Measurements from ENCODE around the gene DUXA. TPM values are rescaled to one million over a fixed set of nuclear protein-coding genes. Genes with fewer than 3 reads are reported as not detected.
"Not testable (repeated sequence)": the region's sequence is repeated elsewhere in the genome, so short reads cannot be mapped to it uniquely, and the experiment has no call there.

The DUXA gene
- total and polyA plus RNA-seq, 4 donors = not detected

DNA sequence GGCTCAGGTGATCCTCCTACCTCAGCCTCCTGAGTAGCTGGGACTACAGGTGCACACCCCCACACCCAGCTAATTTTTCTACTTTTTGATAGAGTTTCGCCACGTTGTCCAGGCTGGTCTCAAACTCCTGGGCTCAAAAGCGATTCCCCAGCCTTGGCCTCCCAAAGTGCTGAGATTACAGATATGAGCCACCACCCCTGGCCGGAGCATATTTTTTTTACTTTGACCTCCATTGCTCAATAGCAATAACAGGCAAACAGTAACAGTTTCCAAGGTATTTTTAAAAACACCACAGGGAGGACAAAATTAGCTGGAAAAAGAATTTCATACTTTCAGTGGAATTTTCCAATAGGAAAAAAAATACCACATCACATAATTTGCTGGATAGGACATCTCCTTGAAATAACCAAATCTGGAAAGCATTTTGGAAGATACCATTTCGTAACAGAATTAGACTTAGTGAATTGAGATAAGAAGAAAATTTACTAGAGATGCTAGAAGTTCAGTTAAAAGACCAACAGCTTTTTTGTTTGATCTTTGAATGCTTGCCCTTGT is 5.2 kb downstream of the DUXA start:
- H3K27me3 ChIP-seq (ENCODE audit: control insufficient read depth in 3 of 3, insufficient read depth in 3 of 3, low read length in 2 of 3) = no peaks in the 10 kb centered on the region
- no peak overlapping the region for H3K4me3 ChIP-seq
- TF ChIP-seq, protein P1, sequence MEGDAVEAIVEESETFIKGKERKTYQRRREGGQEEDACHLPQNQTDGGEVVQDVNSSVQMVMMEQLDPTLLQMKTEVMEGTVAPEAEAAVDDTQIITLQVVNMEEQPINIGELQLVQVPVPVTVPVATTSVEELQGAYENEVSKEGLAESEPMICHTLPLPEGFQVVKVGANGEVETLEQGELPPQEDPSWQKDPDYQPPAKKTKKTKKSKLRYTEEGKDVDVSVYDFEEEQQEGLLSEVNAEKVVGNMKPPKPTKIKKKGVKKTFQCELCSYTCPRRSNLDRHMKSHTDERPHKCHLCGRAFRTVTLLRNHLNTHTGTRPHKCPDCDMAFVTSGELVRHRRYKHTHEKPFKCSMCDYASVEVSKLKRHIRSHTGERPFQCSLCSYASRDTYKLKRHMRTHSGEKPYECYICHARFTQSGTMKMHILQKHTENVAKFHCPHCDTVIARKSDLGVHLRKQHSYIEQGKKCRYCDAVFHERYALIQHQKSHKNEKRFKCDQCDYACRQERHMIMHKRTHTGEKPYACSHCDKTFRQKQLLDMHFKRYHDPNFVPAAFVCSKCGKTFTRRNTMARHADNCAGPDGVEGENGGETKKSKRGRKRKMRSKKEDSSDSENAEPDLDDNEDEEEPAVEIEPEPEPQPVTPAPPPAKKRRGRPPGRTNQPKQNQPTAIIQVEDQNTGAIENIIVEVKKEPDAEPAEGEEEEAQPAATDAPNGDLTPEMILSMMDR (IDR thresholded peaks at IDR 0.05; ENCODE audit: control extremely low read depth, extremely low read depth) = no peak
- H3K9me3 ChIP-seq (ENCODE audit: control insufficient read depth in 4 of 4, insufficient read depth in 3 of 4, low read length in 3 of 4) = peaks cover 0 to 4% (median 0%) of the 10 kb centered on the region in 4 donors
- no peaks in the 10 kb centered on the region for H3K36me3 ChIP-seq (ENCODE audit: control insufficient read depth in 4 of 4, insufficient read depth in 4 of 4, low read length in 4 of 4)
- no peak for ATAC-seq (ENCODE audit: insufficient read depth, low FRiP score)
- no peak for DNase-seq
- no peak overlapping the region for H3K27ac ChIP-seq (ENCODE audit: low read depth in 1 of 2, low read length in 1 of 2)
- H3K9ac ChIP-seq (ENCODE audit: insufficient read depth in 1 of 2, low read length in 2 of 2) = no peak overlapping the region
- 77 to 86% methylated on average over 5 of the region's 5 CpGs for WGBS, 2 donors
- H3K4me1 ChIP-seq (ENCODE audit: control insufficient read depth in 5 of 5, insufficient read depth in 5 of 5, low read length in 5 of 5) = no peaks in the 10 kb centered on the region

DNA sequence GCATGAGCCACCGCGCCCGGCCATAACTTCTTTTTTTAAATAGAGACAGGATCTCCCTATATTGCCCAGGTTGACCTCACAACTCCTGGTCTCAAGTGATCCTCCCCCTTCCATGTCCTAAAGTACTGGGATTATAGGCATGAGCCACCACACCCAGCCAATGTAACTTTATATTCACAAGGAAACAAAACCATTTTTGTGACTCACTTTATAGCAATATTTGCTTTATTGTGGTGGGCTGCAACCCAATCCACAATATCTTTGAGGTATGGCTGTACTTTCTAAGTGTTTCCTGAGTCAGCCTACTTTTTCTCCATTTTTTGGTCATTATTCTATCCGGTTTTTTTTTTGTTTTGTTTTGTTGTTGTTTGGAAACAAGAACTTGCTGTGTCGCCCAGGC is 14.4 kb downstream of the DUXA start:
- H3K9me3 ChIP-seq (ENCODE audit: control insufficient read depth in 4 of 4, insufficient read depth in 3 of 4, low read length in 3 of 4) = peaks cover 0 to 7% (median 0%) of the 10 kb centered on the region in 4 donors
- H3K4me1 ChIP-seq (ENCODE audit: control insufficient read depth in 5 of 5, insufficient read depth in 5 of 5, low read length in 5 of 5) = no peaks in the 10 kb centered on the region
- H3K27me3 ChIP-seq (ENCODE audit: control insufficient read depth in 3 of 3, insufficient read depth in 3 of 3, low read length in 2 of 3) = no peaks in the 10 kb centered on the region
- ATAC-seq (ENCODE audit: insufficient read depth, low FRiP score) (no peak), DNase-seq (no peak)
- no peaks in the 10 kb centered on the region for H3K36me3 ChIP-seq (ENCODE audit: control insufficient read depth in 4 of 4, insufficient read depth in 4 of 4, low read length in 4 of 4)
- H3K27ac ChIP-seq (ENCODE audit: low read depth in 1 of 2, low read length in 1 of 2) = no peak overlapping the region
- TF ChIP-seq, protein P1 (IDR thresholded peaks at IDR 0.05; ENCODE audit: control extremely low read depth, extremely low read depth) = no peak
- H3K9ac ChIP-seq (ENCODE audit: insufficient read depth in 1 of 2, low read length in 2 of 2) = no peak overlapping the region
- H3K4me3 ChIP-seq = no peak overlapping the region
- WGBS, 2 donors = 78 to 85% methylated on average over 5 of the region's 5 CpGs

DNA sequence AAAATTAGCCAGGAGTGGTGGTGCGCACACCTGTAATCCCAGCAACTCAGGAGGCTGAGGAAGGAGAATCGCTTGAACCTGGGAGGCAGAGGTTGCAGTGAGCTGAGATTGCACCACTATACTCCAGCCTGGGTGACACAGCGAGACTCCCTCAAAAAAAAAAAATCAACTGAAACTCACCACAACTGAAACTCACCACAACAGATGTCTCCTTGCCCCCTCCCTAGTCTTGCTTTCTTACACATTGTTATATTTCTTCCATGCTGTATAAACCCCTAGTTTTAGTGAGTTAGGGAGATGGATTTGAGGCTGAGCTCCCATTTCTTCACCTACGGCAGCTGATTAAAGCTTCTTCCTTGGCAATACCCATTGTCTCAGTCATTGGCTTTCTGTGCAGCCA is 25.6 kb downstream of the DUXA start:
- no peak for DNase-seq
- no peak overlapping the region for H3K27ac ChIP-seq (ENCODE audit: low read depth in 1 of 2, low read length in 1 of 2)
- no peak for ATAC-seq (ENCODE audit: insufficient read depth, low FRiP score)
- H3K36me3 ChIP-seq (ENCODE audit: control insufficient read depth in 4 of 4, insufficient read depth in 4 of 4, low read length in 4 of 4) = no peaks in the 10 kb centered on the region
- peaks cover 0 to 18% (median 0%) of the 10 kb centered on the region in 4 donors for H3K9me3 ChIP-seq (ENCODE audit: control insufficient read depth in 4 of 4, insufficient read depth in 3 of 4, low read length in 3 of 4)
- 91 to 96% methylated on average over 4 of the region's 4 CpGs for WGBS, 2 donors
- no peaks in the 10 kb centered on the region for H3K27me3 ChIP-seq (ENCODE audit: control insufficient read depth in 3 of 3, insufficient read depth in 3 of 3, low read length in 2 of 3)
- H3K4me3 ChIP-seq = no peak overlapping the region
- TF ChIP-seq, protein P1 (IDR thresholded peaks at IDR 0.05; ENCODE audit: control extremely low read depth, extremely low read depth) = no peak
- no peaks in the 10 kb centered on the region for H3K4me1 ChIP-seq (ENCODE audit: control insufficient read depth in 5 of 5, insufficient read depth in 5 of 5, low read length in 5 of 5)
- no peak overlapping the region for H3K9ac ChIP-seq (ENCODE audit: insufficient read depth in 1 of 2, low read length in 2 of 2)

GRCh38 chr19:57135797-57136196 is 31.5 kb downstream of the DUXA start:
- H3K36me3 ChIP-seq (ENCODE audit: control insufficient read depth in 4 of 4, insufficient read depth in 4 of 4, low read length in 4 of 4) = no peaks in the 10 kb centered on the region
- ATAC-seq (ENCODE audit: insufficient read depth, low FRiP score) (no peak), DNase-seq (no peak)
- no peaks in the 10 kb centered on the region for H3K4me1 ChIP-seq (ENCODE audit: control insufficient read depth in 5 of 5, insufficient read depth in 5 of 5, low read length in 5 of 5)
- H3K9ac ChIP-seq (ENCODE audit: insufficient read depth in 1 of 2, low read length in 2 of 2) = no peak overlapping the region
- H3K27me3 ChIP-seq (ENCODE audit: control insufficient read depth in 3 of 3, insufficient read depth in 3 of 3, low read length in 2 of 3) = no peaks in the 10 kb centered on the region
- TF ChIP-seq, protein P1 (IDR thresholded peaks at IDR 0.05; ENCODE audit: control extremely low read depth, extremely low read depth) = no peak
- H3K27ac ChIP-seq (ENCODE audit: low read depth in 1 of 2, low read length in 1 of 2) = no peak overlapping the region
- no peak overlapping the region for H3K4me3 ChIP-seq
- peaks cover 0 to 18% (median 0%) of the 10 kb centered on the region in 4 donors for H3K9me3 ChIP-seq (ENCODE audit: control insufficient read depth in 4 of 4, insufficient read depth in 3 of 4, low read length in 3 of 4)
- 76 to 87% methylated on average over 6 of the region's 6 CpGs for WGBS, 2 donors

- H3K9ac ChIP-seq (ENCODE audit: insufficient read depth in 1 of 2, low read length in 2 of 2); H3K4me3 ChIP-seq; DNase-seq; H3K27me3 ChIP-seq (ENCODE audit: control insufficient read depth in 3 of 3, insufficient read depth in 3 of 3, low read length in 2 of 3); H3K36me3 ChIP-seq (ENCODE audit: control insufficient read depth in 4 of 4, insufficient read depth in 4 of 4, low read length in 4 of 4); ATAC-seq (ENCODE audit: insufficient read depth, low FRiP score); H3K4me1 ChIP-seq (ENCODE audit: control insufficient read depth in 5 of 5, insufficient read depth in 5 of 5, low read length in 5 of 5); H3K27ac ChIP-seq (ENCODE audit: low read depth in 1 of 2, low read length in 1 of 2): not testable (repeated sequence)
- H3K9me3 ChIP-seq (ENCODE audit: control insufficient read depth in 4 of 4, insufficient read depth in 3 of 4, low read length in 3 of 4) = peaks cover 0 to 18% (median 0%) of the 10 kb centered on the region in 4 donors
- WGBS, 2 donors = 76 to 88% methylated on average over 3 of the region's 3 CpGs
Measured at GRCh38 chr19:57127403-57127802, 39.9 kb downstream of the DUXA start.
